ENCODE data around the gene PEX14.

Gene PEX14

GRCh38 chr1:10438677-10439163, 36.0 kb upstream of the PEX14 start:
- no peak for DNase-seq (ENCODE audit: low read depth in 1 of 2, low spot score in 1 of 2)
- H3K27ac ChIP-seq (replicated peaks): no peak overlapping the region
- H3K4me3 ChIP-seq (replicated peaks; ENCODE audit: insufficient read depth, low read length): no peak overlapping the region
- no peaks in the 10 kb centered on the region for H3K27me3 ChIP-seq (ENCODE audit: insufficient read depth, poor library complexity, severe bottlenecking)
- TF ChIP-seq SPI1 (IDR thresholded peaks at IDR 0.05; ENCODE audit: borderline replicate concordance, low read depth) (no peak), GABPA (IDR thresholded peaks at IDR 0.05; ENCODE audit: low read depth) (no peak), CTCF (IDR thresholded peaks at IDR 0.05; ENCODE audit: insufficient read depth, low read length) (no peak), POLR2AphosphoS5 (IDR thresholded peaks at IDR 0.05; ENCODE audit: low read depth) (no peak), REST (IDR thresholded peaks at IDR 0.05; ENCODE audit: insufficient replicate concordance, low read depth) (no peak)

GRCh38 chr1:10440305-10440704, 34.4 kb upstream of the PEX14 start:
- Histone ChIP-seq H3K27ac (replicated peaks) (no peak overlapping the region), H3K27me3 (ENCODE audit: insufficient read depth, poor library complexity, severe bottlenecking) (no peaks in the 10 kb centered on the region), H3K4me3 (replicated peaks; ENCODE audit: insufficient read depth, low read length) (no peak overlapping the region)
- TF ChIP-seq POLR2AphosphoS5 (IDR thresholded peaks at IDR 0.05; ENCODE audit: low read depth): no peak
- DNase-seq (ENCODE audit: low read depth in 1 of 2, low spot score in 1 of 2): no peak

- TF ChIP-seq GABPA (IDR thresholded peaks at IDR 0.05; ENCODE audit: low read depth): no peak
- no peak for TF ChIP-seq SPI1 (IDR thresholded peaks at IDR 0.05; ENCODE audit: borderline replicate concordance, low read depth)
- TF ChIP-seq CTCF (IDR thresholded peaks at IDR 0.05; ENCODE audit: insufficient read depth, low read length): no peak
- no peak for TF ChIP-seq POLR2AphosphoS5 (IDR thresholded peaks at IDR 0.05; ENCODE audit: low read depth)
- TF ChIP-seq REST (IDR thresholded peaks at IDR 0.05; ENCODE audit: insufficient replicate concordance, low read depth): no peak
- H3K4me3 ChIP-seq (replicated peaks; ENCODE audit: insufficient read depth, low read length): no peak overlapping the region
- H3K27me3 ChIP-seq (ENCODE audit: insufficient read depth, poor library complexity, severe bottlenecking): no peaks in the 10 kb centered on the region
- no peak overlapping the region for H3K27ac ChIP-seq (replicated peaks)
- DNase-seq (ENCODE audit: low read depth in 1 of 2, low spot score in 1 of 2): no peak
These were observed 34.0 kb upstream of the PEX14 start for GRCh38 chr1:10440794-10441193.

- Histone ChIP-seq H3K4me3 (replicated peaks; ENCODE audit: insufficient read depth, low read length) (no peak overlapping the region), H3K27ac (replicated peaks) (no peak overlapping the region), H3K27me3 (ENCODE audit: insufficient read depth, poor library complexity, severe bottlenecking) (no peaks in the 10 kb centered on the region)
- TF ChIP-seq SPI1 (IDR thresholded peaks at IDR 0.05; ENCODE audit: borderline replicate concordance, low read depth) (no peak), CTCF (IDR thresholded peaks at IDR 0.05; ENCODE audit: insufficient read depth, low read length) (no peak), GABPA (IDR thresholded peaks at IDR 0.05; ENCODE audit: low read depth) (no peak), REST (IDR thresholded peaks at IDR 0.05; ENCODE audit: insufficient replicate concordance, low read depth) (no peak), POLR2AphosphoS5 (IDR thresholded peaks at IDR 0.05; ENCODE audit: low read depth) (no peak)
- no peak for DNase-seq (ENCODE audit: low read depth in 1 of 2, low spot score in 1 of 2)
These were observed 30.5 kb upstream of the PEX14 start for GRCh38 chr1:10444248-10444647.

Measured in HL-60 (cell line).